Measurements from ENCODE around the gene GDF3.

DNA sequence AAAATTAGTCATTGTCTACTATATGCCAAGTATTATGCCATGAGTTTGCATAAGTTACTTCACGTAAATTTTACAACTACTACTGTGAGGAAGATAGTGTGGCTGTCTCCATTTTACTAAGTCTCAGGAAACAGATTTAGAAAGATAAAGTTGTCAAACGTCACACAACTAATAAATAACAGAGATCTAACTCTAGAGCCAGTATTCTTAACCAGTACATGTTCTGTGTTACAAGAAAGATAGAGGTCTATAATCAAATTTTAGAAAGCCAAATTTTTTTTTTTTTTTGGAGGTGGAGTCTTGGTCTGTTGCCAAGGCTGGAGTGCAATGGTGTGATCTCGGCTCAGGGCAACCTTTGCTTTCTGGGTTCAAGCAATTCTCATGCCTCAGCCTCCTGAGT is 37.4 kb upstream of the GDF3 start:
- TF ChIP-seq, protein P1, sequence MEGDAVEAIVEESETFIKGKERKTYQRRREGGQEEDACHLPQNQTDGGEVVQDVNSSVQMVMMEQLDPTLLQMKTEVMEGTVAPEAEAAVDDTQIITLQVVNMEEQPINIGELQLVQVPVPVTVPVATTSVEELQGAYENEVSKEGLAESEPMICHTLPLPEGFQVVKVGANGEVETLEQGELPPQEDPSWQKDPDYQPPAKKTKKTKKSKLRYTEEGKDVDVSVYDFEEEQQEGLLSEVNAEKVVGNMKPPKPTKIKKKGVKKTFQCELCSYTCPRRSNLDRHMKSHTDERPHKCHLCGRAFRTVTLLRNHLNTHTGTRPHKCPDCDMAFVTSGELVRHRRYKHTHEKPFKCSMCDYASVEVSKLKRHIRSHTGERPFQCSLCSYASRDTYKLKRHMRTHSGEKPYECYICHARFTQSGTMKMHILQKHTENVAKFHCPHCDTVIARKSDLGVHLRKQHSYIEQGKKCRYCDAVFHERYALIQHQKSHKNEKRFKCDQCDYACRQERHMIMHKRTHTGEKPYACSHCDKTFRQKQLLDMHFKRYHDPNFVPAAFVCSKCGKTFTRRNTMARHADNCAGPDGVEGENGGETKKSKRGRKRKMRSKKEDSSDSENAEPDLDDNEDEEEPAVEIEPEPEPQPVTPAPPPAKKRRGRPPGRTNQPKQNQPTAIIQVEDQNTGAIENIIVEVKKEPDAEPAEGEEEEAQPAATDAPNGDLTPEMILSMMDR (IDR thresholded peaks at IDR 0.05): no peak
- no peak for TF ChIP-seq POLR2A (IDR thresholded peaks at IDR 0.05)
- no peak for TF ChIP-seq POLR2AphosphoS5 (IDR thresholded peaks at IDR 0.05)

Measured in stomach (tissue), 4 donors.